ES-I3 (cell line): ENCODE measurements around the gene GRIN2A.

ENCODE experiments used
- H3K36me3 ChIP-seq: 2 replicates; pipeline ENCODE4 v1.6.1; 2013; ENCODE audit warnings: mild to moderate bottlenecking, low read length, control low read depth, moderate library complexity; ENCODE audit not compliant: insufficient read depth
- H3K4me1 ChIP-seq: 2 replicates; pipeline ENCODE4 v1.6.1; 2013; ENCODE audit warnings: mild to moderate bottlenecking, control low read depth, low read length; ENCODE audit not compliant: insufficient read depth
- H3K9ac ChIP-seq: 2 replicates; pipeline ENCODE4 v1.6.1; 2013; ENCODE audit warnings: low read depth, mild to moderate bottlenecking, low read length, moderate library complexity
- H3K9me3 ChIP-seq: 2 replicates; pipeline ENCODE4 v1.6.1; 2013; ENCODE audit warnings: mild to moderate bottlenecking, low read length, moderate library complexity; ENCODE audit not compliant: control insufficient read depth, insufficient read depth

Gene GRIN2A

DNA sequence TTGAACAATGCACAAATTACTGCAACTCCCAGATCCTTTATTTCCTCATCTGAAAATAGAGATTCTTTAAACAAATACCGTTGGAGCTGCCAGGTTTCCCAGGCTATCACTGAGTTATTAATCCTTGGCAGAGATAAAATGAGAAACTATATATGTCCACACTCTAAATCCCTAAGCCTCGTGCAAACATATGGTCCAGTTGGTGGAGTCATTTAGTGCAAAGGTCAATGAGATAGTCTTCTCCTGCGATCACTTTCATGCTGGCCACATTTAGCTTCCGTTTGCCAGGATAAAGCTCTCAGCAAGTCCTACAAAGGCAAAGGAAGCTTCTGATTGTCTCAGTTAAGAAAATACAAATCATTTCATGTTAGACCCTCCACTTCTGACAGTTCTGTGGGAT lies 11.0 kb downstream of the GRIN2A start:
- Histone ChIP-seq H3K36me3 (no peaks in the 10 kb centered on the region; the same call in 1 of the 2 replicates), H3K9me3 (no peaks in the 10 kb centered on the region), H3K4me1 (peaks cover 10% of the 10 kb centered on the region), H3K9ac (no peak overlapping the region)

DNA sequence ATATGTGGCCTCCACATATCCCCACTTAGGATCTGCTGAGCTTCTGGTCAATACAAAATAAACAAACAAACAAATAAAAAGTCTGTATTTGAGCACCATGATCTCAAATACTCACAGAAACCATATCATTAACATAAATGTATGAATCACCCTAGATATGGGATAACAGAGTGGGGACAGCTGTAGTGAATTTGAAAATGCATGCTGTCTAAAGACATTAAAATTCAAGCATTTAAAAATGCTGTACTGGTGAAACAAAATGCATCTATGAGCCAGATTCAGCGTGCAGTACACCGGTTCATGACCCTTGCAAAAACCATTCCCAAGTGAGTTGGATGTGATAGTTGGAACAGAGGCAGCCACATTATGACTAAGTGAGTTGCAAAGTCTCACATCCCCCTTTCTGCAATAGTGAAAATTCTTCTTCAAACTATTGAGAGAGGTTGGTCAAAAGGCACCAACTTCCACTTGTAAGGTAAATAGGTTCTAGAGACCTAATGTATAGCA lies 12.3 kb downstream of the GRIN2A start:
- Histone ChIP-seq H3K4me1 (peaks cover 10% of the 10 kb centered on the region), H3K9ac (no peak overlapping the region), H3K9me3 (no peaks in the 10 kb centered on the region), H3K36me3 (no peaks in the 10 kb centered on the region; the same call in 1 of the 2 replicates)

DNA sequence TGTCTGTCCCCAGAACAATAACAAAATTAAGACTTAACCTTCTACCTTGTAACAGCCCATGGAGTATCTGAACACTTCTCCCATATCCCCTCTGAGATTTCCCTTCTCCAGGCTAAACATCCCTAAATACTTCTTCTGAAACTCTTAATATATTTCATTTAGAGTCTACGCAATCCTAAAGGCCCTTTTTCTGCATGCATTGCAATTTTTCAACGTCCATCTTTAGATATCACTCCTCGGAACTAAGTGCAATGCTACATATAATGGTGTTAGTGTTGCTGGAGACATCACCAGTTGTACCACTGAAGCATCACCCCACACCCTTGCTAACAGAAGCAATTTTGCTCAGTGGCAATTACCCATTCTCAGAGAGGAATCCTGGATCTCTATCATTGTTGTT lies 13.2 kb downstream of the GRIN2A start:
- H3K4me1 ChIP-seq: peaks cover 10% of the 10 kb centered on the region
- H3K36me3 ChIP-seq: no peaks in the 10 kb centered on the region; the same call in 1 of the 2 replicates
- no peak overlapping the region for H3K9ac ChIP-seq
- no peaks in the 10 kb centered on the region for H3K9me3 ChIP-seq

DNA sequence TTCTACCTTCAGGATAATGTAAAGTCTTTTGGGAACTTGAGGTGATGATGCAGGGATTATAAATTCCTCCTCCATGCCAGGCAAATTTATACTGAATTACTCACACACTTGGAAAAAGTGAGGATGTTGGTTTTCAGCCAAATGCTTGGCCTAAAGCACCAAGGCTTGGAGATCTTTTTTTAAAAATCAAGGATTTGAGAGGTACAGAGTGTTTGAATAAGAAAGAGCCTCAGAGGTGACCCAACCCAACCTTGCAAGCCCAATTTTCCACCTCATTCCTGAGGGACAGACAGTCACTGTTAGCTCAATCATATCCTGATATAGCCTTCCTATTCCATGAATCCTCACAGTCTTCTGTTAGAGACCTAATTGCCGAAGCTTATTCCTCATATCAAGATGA lies 14.0 kb downstream of the GRIN2A start:
- H3K4me1 ChIP-seq: peaks cover 8% of the 10 kb centered on the region
- no peaks in the 10 kb centered on the region; the same call in 1 of the 2 replicates for H3K36me3 ChIP-seq
- H3K9ac ChIP-seq: no peak overlapping the region
- H3K9me3 ChIP-seq: no peaks in the 10 kb centered on the region

DNA sequence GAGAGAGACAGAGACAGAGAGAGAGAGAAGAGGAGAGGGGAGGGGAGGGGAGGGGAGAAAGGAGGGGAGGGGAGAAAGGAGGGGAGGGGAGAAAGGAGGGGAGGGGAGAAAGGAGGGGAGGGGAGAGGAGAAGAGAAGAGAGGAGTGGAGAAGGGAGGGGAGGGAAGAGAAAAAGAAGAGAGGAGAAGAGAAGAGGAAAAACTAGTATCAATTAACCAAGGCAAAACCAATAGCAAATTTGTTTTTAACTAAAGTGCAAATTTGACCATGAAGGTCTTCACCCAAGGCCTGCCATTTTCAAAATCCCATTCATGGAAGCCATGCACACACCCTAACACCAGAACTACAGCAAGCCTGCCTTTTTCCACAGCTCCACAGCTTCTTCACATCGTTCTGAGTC lies 16.6 kb downstream of the GRIN2A start:
- no peaks in the 10 kb centered on the region for H3K4me1 ChIP-seq
- no peaks in the 10 kb centered on the region for H3K9me3 ChIP-seq
- no peak overlapping the region for H3K9ac ChIP-seq
- H3K36me3 ChIP-seq: no peaks in the 10 kb centered on the region

DNA sequence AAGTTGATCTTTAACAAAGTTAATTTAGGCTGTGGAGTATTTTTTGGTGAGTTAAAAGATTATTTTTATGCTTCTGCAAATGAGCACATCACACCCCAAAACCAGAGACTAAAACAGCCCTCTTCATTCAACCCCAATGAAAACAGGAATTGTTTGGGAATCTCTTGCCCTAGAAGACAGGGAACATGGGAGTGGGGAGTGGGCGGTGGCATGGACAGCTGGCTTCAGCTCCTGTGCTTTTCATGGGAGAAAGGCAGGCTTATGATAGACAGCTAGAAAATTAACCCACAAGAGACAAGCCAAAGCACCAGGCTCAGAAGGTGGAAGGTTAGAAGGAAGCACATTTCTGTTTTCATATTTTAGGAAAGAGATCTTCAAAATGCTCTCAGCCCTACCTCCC lies 19.2 kb downstream of the GRIN2A start:
- Histone ChIP-seq H3K4me1 (no peaks in the 10 kb centered on the region), H3K9me3 (no peaks in the 10 kb centered on the region), H3K36me3 (no peaks in the 10 kb centered on the region), H3K9ac (no peak overlapping the region)

DNA sequence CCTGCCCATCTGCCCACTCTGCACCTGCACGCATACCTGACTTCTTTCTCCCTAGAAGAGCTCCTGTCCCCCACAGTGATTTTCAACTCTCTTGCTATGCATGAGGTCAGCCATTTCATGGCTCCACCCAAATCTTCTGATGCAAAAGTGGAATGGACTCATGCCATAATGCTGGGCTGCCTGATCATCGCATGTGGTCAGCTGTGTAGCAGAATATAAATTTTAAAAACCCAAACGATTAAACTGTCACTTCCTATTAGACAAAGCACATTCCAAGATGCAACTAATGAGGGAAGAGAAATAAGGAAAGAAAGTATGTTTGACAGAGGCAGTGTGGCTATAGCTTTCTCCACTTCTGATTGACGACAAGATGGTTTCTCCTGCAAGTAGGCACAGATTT lies 26.1 kb downstream of the GRIN2A start:
- H3K4me1 ChIP-seq: peaks cover 5% of the 10 kb centered on the region; the same call in 1 of the 2 replicates
- H3K36me3 ChIP-seq: no peaks in the 10 kb centered on the region
- H3K9ac ChIP-seq: no peak overlapping the region
- H3K9me3 ChIP-seq: no peaks in the 10 kb centered on the region

DNA sequence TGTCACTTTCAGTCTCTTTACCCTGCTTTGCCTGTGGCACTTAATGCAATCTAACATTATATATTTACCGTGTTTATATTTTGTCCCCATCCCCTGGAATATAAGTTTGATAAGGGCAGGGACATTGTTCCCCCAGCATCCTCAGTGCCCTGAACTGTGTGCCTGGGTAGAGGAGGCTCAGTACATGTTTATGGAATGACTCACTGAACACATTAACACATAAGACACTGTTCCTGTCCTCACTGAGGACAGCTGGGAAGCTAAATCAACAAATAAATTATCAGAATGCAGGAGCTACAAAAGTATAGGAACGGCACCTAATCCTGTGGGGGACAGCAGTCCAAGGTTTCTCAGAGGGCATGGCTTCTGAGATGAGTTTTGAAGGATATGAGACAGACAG lies 27.8 kb downstream of the GRIN2A start:
- Histone ChIP-seq H3K9ac (no peak overlapping the region), H3K36me3 (no peaks in the 10 kb centered on the region), H3K4me1 (peaks cover 5% of the 10 kb centered on the region; the same call in 1 of the 2 replicates), H3K9me3 (no peaks in the 10 kb centered on the region)

DNA sequence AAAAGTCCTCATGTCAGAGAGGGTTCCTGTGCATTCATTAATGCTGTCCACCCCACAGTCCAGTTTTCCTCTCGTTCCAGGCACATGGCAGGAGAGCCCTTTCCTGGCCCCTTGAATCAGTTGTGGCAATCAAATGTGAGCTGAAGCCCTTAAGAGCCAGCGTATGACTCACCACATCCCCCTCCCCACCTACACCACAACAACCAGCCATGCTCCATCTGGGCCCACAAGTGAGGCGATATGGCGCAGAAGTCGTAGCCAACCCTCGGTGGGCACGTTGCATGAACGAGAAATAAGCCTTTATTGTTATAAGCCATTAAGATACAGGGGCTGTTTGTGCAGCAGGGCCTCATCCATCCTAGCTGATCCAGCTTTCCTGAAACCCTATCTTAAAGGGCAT lies 28.2 kb downstream of the GRIN2A start:
- Histone ChIP-seq H3K36me3 (no peaks in the 10 kb centered on the region), H3K9ac (no peak overlapping the region), H3K4me1 (peaks cover 5% of the 10 kb centered on the region; the same call in 1 of the 2 replicates), H3K9me3 (no peaks in the 10 kb centered on the region)

DNA sequence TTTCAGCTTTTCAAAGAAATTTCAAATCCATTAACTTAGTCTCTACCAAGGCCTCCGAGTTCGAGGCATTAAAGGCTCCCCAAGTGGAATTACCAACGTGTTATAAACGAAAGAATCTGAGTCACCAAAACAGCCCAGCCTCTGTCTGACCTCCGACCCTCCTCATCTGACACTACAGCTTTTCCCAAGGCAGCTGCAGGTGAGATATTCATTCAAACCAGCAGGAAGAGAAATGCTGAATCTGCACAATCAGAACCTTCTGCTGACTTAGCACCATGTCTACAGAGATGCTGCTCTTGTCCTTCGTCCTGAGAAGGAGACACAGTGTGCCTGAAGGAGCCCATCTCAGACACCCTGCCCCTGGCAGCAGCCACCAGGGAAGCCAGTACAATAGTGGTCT lies 30.5 kb downstream of the GRIN2A start:
- Histone ChIP-seq H3K9me3 (no peaks in the 10 kb centered on the region), H3K4me1 (peaks cover 5% of the 10 kb centered on the region; the same call in 1 of the 2 replicates), H3K9ac (no peak overlapping the region), H3K36me3 (no peaks in the 10 kb centered on the region)

DNA sequence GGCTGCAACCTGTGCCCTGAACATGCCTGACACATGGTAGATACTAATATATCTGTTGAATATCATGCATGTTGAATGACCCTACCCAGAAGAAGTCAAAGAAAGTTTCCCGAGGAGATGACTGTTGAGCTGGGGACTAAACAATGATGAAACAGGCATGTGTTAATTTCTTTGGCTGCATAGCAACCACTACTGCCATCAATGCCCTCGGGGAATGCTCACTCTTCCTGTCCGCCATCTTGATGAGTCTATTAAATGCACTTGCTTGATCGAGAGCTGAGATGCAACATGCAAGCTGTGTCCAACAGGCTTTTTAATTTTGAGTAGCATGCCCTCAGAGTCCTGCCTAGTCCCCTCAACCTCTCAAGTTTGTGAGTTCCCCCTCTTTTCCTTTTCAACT lies 31.3 kb downstream of the GRIN2A start:
- no peak overlapping the region for H3K9ac ChIP-seq
- peaks cover 5% of the 10 kb centered on the region; the same call in 1 of the 2 replicates for H3K4me1 ChIP-seq
- H3K36me3 ChIP-seq: no peaks in the 10 kb centered on the region
- no peaks in the 10 kb centered on the region for H3K9me3 ChIP-seq

DNA sequence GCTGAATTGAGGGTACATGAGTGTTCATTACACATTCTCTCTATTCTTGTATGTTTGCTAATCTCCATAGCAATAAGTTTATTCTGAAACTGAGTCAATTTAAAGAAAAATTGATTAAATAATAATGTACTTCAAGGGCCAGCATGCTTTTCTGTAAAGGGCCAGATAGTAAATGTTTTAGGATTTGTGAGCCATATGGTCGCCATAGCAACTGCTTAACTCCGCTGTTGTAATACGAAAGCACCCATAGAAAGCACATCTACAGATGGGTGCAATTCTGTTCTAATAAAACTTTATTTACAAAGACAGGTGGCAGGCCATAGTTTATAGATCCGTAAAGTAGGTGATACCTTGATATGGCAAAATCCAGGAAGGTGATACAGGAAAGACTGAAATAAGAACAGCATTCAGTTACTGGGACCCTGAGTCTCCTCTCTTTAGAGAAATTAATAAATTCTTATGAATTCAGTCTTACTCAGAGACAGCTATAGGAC lies 36.6 kb downstream of the GRIN2A start:
- Histone ChIP-seq H3K9ac (no peak overlapping the region), H3K36me3 (no peaks in the 10 kb centered on the region), H3K4me1 (no peaks in the 10 kb centered on the region), H3K9me3 (no peaks in the 10 kb centered on the region)

DNA sequence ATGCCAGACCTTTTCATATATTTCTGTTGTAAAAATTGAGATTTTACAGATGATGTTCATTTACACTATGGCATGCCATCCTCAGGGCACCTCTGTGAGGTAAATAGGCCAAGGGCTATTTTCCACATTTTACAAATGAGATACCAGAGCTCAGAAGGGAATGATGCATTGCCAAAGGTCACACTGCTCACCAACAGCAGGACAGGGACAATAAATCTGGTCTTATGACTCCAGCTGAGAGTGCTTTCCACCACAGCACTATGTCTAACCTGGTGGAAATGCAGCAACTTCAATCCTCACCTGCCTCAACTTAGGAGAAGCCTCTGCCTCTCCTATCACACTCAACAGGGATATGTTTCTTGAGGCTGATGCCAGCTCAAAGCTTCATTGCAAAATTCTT lies 40.6 kb downstream of the GRIN2A start:
- no peaks in the 10 kb centered on the region for H3K36me3 ChIP-seq
- H3K9ac ChIP-seq: no peak overlapping the region
- H3K9me3 ChIP-seq: no peaks in the 10 kb centered on the region
- no peaks in the 10 kb centered on the region for H3K4me1 ChIP-seq

DNA sequence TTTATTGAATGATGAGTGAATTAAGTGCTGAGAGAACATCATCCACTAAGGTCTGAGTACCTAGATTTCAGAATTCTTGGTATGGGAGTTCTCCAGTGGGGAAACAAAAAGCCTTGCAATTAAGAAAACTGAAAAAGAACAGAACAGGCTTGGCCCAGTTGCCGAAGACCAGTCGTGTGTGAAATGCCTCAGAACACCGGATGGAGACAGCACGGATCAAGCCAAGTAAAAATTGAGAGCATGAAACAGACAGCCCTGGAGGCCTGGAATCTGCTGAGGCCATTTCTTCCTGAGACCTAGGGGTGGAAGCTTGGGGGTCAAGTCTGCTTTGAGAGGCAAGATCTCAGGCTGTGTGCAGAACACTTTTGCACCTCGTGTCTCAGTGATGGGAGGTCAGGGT lies 43.3 kb downstream of the GRIN2A start:
- Histone ChIP-seq H3K9me3 (no peaks in the 10 kb centered on the region), H3K36me3 (no peaks in the 10 kb centered on the region), H3K4me1 (no peaks in the 10 kb centered on the region), H3K9ac (no peak overlapping the region)

DNA sequence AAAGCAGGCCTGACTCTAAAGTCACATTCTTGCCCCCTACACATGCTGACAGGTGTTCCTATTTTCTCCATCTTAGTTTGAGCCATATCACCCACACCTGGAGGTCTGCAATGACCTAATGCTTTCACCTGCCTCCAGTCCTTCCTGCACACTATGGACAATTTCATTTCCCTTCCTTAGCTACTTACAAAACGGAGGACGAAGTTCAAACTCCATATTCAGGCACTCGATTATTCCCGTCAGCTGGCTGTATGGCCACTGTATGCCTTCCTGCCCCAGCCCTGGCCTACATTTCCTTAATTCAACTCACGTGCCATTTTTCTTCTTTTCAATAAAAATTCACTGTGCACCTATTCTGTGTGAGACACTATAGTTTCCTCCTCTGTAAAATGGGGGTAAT lies 44.9 kb downstream of the GRIN2A start:
- H3K9ac ChIP-seq: no peak overlapping the region

DNA sequence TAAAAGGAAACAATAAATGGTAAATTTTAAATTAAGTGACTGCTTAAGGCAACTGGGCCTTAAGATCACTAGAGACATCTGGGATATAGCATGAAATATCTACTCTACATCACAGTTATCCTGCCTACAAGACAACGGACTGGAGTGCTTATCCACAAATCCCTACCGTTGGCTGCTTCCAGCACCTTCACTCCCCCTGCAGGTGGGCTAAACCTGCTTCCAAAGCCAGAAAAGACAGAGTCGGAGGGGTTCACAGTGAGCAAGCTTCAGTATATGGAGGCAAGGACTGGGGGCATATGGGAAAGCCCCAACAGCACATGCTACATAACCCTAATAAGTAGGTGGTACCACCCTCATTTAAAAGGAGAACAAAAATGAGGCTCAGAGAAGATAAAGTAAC lies 45.3 kb downstream of the GRIN2A start:
- H3K4me1 ChIP-seq: no peaks in the 10 kb centered on the region
- no peaks in the 10 kb centered on the region for H3K9me3 ChIP-seq
- H3K36me3 ChIP-seq: no peaks in the 10 kb centered on the region
- H3K9ac ChIP-seq: no peak overlapping the region

More for the DNA sequence above, 44.9 kb downstream of the GRIN2A start:
- no peaks in the 10 kb centered on the region for H3K36me3 ChIP-seq
- no peaks in the 10 kb centered on the region for H3K9me3 ChIP-seq
- H3K4me1 ChIP-seq: no peaks in the 10 kb centered on the region
